Occipital lobe (tissue), 2 donors: ENCODE data around the gene ZNF451. TPM values are rescaled to one million over a fixed set of nuclear protein-coding genes. Genes with fewer than 3 reads are reported as not detected.
A peak's percentile ranks its signal among the peaks of the same experiment; 100 is the strongest.

Experiments
- DNase-seq: peaks from one replicate; lab custom pipeline; 2025; lab: John Stamatoyannopoulos, UW
- total RNA-seq: library from RNA; depleted of rRNA; stranded (reverse); fragments of >200 nt; gene quantifications from one replicate; pipeline ENCODE4 v1.2.3, GENCODE V29; 2014

The ZNF451 gene
- total RNA-seq, 1 donor from 2014 or later: 167 TPM

- no peak for DNase-seq
Measured at GRCh38 chr6:57205550-57206328, 115.8 kb downstream of the ZNF451 start.

GRCh38 chr6:57207141-57207540 lies 117.2 kb downstream of the ZNF451 start:
- no peak for DNase-seq

- no peak for DNase-seq
Measured at GRCh38 chr6:57207872-57208271, 117.9 kb downstream of the ZNF451 start.

GRCh38 chr6:57209030-57209429 lies 119.0 kb downstream of the ZNF451 start:
- DNase-seq: no peak

GRCh38 chr6:57210060-57210459 lies 120.1 kb downstream of the ZNF451 start:
- DNase-seq: no peak

GRCh38 chr6:57215260-57215659 lies 125.3 kb downstream of the ZNF451 start:
- DNase-seq: no peak

- DNase-seq: peak; percentile 5
Measured at GRCh38 chr6:57216235-57217101, 126.5 kb downstream of the ZNF451 start.

- DNase-seq: no peak
Measured at GRCh38 chr6:57217270-57217669, 127.3 kb downstream of the ZNF451 start.

Other genes with a start within 250 kb of the ZNF451 start
- 27.1 TPM for gene BEND6, start 135.1 kb upstream of the ZNF451 start, total RNA-seq
- gene KIAA1586, start 43.5 kb upstream of the ZNF451 start, total RNA-seq: 116 TPM
- 3.7 TPM for gene BAG2, start 82.1 kb downstream of the ZNF451 start, total RNA-seq
- 51.3 TPM for gene RAB23, start 132.1 kb downstream of the ZNF451 start, total RNA-seq
- gene PRIM2, start 227.4 kb downstream of the ZNF451 start, total RNA-seq: 25.7 TPM